NCI-H69 (cell line): ENCODE data around the gene SYT7.
A peak's percentile ranks its signal among the peaks of the same experiment; 100 is the strongest.

ENCODE experiments used
- DNase-seq: peaks from one replicate; lab custom pipeline; 2025; lab: John Stamatoyannopoulos, UW

The SYT7 gene

DNA sequence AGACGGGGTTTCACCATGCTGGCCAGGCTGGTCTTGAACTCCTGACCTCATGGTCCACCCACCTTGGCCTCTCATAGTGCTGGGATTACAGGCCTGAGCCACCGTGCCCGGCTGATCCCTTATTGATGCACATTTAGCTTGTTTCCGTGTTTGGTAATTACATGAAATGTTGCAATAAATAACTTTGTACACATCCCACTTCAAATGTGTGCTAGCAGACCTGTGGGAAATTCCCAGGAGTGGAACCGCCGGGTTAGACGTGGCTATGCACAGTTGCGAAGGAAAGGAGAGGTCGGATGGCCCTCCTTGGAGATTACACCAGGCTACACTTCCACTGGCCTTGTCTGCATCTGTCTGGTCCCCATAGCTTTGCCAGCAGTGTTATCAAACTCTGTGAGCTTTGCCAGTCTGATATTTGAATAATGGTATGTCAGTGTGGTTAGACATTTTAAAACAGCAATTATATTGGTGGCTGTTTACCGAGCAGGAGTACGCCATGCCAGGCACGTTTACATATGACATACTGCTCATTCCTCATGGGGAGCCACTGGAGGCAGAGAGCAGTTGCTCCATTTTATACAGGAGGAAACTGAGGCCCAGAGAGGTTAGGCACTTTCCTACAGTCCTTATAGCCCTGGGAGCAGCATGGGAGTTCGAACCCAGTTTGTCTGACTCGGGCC, 27.2 kb upstream of the SYT7 start:
- DNase-seq, result no peak

DNA sequence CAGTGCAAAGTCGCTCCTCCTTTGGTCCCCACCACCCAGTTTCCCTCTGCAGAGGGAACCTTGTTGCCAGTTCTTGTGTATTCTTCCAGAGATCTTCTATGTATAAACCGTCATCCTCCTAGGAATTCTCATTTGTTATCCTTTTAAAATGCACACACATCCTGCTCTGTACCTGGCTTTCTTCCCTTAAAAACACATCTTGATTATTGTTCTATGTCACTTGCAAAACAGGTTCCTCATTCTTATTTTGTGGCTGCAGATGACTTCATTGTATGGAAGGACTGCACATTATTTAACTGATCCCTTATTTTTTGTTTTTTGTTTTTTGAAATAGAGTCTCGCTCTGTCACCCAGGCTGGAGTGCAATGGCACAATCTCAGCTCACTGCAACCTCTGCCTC, 26.6 kb upstream of the SYT7 start:
- DNase-seq, result no peak

DNA sequence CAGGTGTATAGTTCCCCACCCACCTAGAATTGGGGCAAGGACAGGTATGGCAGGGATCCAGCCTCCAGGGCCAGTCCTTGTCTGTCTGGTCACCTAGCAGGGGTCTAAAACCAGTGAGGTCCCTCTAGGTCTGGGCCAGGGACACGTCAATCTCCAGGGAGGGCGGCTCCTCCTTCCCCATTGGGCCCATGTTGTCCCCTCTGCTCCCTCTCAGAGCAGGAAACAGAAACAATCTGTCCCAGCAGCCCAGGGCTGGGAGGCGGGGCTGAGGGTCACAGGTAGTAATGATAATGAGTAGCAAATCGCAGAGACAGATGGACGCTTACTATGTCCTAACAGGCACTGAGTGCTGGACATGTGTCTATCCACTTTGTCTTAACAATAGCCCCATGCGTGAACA, 22.8 kb upstream of the SYT7 start:
- peak; percentile 83 for DNase-seq

DNA sequence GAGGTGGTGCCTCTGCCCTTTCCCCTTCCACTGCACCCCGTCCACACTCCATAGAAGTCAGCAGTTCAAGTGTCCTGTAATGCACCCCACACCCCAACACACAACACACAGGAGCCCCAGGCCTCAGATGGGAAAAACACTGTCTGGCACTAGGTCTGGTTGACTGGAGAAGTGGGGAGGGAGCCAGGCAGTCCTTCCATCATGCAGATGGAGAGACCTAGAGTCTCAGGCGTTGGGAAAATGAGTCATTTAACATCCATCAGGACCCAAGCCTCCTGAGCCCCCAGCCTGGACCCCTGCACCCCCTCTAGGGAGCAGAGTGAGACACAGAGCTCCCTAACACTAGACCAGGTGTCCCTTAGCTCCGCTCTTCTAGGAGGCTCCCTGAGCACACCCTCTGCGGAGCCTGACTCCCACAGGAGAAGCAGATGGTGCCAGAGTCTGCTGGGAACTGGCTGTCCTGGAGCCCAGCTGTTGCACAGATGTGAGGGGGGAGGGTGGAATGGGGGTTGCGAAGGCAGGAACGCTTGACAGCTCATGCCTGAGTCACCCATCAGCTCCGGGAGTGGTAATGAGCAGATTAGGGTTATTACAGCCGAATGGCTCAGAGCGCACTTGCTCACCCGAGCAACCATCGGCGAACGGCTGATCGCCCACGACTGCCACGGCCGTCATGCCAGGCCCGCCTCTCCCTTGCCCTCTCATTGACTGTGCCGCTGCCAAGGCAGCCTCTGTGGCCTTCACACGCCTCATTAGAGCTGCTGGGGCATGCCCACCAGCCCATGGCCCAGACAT, 22.1 kb upstream of the SYT7 start:
- peak; percentile 97 for DNase-seq

DNA sequence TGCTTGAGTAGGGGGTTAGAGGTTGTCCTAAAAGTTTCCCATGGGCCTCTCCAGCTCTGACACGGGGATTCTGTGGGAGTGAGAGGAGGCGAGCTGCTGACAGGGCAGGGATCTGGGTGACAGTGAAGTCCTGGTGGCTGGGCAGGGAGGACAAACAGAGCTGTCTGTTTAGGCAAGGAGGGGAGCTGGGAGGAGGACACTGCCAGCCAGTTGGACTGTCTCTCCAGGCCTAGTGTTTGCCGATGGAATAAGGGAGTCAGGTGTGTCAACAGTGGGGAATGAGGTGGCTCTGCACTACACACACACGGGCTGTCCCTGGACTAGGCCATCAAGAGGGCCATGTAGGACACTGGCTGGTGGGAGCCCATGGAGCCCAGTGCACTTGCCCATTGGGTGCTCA, 20.6 kb upstream of the SYT7 start:
- peak; percentile 74 for DNase-seq

DNA sequence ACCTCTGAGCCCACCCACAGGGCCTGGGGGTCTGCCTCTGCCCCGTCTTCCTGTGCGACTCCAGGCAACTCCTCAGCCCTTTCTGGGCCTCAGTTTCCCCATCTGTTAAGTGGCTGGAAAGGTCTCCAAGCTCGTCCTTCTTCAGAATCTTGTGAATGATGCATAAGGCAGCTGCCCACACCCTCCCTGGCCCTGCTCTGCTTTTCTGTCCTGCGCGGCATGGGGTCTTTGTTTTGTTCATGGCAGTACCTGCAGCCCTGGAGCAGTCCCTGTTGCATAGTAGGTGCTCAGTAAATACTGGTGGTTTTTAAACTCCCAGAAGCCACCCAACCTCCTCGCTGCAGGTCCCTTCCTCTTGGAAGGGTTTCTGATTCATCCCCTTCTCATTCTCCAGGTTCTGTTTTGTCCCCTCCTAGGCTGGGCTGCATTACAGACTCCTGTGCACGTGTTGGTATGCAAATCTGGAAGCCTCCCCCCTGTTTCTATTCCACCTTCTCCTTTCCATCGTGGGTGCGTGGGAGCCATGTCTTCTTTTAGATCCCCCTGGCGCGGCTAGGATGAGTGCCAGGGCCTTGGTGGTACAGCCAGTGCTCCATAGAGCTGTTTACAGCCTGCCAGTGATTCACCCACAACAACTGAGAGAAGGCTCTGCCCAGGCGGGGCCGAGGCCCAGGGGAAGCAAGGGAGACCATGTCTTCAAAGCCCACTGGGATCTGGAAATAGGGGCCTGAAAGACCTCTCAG, 19.3 kb upstream of the SYT7 start:
- DNase-seq, result no peak

DNA sequence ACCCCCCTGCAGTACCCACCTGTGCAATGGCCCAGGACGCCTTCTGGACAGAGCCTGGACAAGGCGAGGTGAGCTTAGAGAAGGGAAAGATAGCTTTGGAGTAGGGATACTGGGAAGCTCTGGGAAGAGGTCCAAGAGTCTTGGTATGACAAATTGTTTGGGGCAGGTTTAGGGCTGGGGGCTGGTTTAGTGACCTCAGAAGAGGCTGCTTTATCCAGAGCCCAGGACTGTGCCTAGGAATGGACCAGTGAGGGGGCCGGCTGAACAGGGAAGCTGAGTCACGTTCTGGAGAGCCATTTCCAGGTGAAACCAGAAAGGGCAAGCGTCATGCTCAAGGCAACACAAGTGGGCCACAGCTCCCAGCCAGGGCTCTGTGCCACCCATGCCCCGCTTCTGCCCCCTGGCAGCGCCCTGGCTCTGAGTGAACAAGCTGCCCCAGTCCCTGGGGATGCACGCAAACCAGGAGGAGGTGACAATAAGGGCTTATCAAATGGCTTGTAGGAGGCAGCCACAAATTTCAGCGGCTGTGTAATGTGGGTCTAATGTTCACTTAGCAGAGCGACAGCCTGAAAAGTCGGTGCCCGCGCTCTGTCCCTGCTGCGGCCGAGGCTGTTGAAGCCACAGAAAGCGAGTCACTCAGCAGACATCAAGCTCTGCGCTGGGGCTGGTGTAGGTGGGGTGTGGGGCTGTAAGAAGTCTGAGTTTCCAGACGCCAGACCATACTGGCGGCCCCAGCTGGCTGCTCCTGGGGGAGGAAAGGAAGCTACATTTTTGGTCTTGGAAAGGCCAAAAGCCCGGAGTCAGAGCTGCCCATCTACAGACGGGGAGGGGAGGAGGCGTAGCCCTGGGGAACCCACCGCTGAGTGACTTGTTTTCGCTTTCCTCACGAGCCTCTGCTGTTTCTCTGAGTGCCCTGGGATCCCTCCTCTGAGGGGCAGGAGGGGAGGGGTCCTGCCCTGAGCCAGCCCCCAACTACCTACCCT, 18.3 kb upstream of the SYT7 start:
- DNase-seq, result no peak

DNA sequence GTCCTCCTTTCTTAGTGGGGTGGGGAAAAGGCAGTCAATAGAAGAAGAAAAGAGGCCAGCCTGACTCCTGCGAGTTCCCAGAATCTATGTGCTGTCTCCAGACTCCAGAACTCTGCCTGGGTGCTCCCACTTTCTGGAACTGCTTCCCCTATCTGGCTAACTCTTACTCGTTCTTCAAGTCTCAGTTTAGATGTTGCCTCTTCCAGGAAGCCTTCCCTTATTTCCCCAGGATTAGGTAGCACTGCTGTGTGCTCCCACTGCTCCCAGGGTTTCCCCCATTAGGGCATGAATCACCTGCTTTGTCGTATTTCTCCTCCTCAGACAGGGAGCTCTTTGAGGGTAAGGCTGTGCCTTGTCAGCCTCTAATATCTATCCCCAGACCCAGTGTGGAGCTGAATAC, 17.5 kb upstream of the SYT7 start:
- DNase-seq, result no peak

DNA sequence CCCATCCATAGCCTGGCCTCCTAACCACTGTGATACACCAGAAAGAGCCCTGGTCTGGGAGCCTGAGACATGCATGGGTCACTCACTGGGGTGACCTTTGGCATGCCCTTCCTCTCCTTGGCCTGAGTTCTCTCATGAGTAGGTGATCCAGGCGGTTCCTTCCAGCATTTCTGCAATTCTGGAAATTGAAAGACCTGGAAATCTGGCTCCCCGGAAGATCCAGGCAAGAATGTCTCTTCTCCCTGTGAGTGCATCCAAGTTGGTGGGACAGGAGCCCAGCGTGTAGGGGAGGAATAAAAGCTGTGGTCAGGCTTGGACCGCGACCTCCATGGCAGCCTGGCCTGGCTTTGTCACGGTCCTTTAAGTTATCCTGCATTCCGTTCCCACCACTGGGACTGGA, 16.1 kb upstream of the SYT7 start:
- no peak for DNase-seq

DNA sequence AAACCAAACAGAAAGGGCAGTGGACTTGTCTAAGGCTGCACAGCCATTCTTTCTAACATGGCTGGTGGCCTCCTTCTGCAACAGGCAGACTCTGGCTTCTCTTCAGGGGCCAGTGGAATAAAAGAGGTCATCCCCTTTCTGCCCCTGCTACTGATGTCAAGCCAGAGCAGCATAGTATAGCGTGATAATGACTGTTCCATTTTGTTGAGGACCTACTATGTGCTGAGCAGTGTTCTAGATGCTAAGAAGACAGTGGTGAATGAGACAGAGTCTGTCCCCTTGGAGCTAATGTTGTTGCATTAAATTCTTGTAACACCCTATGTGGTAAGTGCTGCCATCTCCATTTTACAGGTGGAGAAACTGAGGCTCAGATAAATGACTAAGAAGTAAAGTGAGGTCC, 15.7 kb upstream of the SYT7 start:
- no peak for DNase-seq

DNA sequence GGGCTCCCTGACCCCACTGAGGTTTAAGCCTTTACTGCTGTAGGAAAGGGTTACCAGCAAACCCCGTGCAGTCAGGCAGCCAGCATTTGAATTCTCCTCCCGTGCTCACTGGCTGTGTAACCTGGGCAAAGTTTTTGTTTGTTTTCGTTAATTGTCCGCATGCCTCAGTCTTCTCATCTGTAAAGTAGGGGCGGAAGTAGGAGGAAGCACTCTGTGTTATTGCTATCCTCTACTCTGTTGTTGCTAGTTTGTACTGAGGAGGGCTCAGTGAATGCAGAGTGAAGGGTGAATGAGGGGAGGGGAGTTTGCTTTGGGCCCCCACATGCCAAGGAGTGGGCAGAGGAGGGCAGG, 14.0 kb upstream of the SYT7 start:
- no peak for DNase-seq

DNA sequence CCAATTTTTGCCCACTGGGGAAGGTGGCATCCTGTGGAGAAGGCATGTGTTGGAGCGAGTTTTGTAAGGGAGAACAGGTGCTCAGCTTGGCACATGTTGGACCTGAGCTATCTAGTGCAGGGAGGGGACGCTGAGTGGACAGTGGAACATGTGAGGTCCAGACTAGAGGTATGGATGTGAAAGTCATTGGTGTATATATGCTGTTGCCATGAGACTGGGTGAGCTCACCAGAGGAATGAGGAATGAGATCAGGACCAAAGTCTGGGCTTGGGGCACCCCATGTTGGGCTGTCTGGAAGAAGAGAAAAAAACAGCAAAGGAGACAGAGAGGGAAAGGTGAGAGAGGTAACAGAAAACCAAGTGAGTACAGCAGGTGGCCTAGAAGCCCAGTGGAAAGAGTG, 12.3 kb upstream of the SYT7 start:
- DNase-seq, result no peak

DNA sequence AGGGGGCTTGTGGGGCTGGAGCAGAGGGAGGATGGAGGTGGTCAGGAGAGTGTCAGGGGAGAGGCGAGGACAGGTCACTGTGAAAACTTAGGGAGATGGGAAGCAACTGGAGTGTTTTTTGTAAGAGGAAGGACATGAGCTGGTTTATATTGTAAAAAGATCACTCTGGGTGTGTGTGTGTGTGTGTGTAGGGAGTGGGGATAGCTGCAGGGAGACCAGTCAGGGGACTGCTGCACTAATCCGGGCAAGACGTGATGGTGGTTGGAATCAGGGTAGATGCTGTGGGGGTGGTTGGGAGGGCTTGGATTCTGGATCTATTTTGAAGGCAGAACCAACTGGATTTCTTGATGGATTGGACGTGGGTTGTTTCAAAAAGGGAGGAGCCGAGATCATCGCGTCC, 11.3 kb upstream of the SYT7 start:
- DNase-seq, result no peak

DNA sequence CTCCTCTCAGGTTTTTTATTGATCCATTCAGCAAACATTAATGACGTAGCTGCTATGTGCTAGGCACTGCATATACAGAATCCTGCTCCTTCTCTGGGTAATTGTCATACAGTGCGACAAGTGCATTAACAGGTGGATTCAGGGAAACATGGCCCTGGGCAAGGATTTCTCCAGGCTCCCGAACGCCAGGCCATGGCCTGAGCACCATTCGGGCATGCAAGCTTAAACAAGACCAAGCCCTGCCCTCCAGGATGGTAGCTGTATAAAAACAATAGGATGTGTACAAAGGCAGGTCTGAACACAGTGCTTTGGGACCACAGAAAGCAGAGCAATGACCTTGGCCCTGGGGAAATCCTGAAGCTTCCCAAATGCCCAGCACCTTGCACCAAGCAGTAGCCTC, 9.1 kb upstream of the SYT7 start:
- peak; percentile 88 for DNase-seq

DNA sequence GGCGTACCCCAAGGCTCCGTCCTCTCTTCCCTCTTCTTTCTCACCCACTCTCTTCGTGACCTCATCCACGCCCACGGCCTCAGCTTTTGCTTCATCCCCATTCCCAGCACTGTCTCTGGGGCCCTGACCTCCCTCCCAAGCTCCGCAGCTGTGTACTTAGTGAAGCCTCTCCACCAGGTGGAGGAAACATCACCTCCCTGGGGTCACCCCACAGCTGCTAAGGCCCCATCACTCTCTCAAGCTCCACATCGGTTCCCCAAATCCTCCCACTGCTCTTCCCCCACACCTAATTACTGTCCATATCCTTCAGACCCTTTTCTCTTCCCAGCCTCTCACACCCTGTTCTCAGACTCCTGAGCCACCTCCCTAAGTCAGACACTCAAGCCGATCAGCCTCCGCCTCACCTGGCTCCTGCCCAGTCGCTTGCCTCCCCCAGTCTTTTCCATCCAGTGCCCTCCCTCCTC, 7.9 kb upstream of the SYT7 start:
- peak; percentile 63 for DNase-seq

DNA sequence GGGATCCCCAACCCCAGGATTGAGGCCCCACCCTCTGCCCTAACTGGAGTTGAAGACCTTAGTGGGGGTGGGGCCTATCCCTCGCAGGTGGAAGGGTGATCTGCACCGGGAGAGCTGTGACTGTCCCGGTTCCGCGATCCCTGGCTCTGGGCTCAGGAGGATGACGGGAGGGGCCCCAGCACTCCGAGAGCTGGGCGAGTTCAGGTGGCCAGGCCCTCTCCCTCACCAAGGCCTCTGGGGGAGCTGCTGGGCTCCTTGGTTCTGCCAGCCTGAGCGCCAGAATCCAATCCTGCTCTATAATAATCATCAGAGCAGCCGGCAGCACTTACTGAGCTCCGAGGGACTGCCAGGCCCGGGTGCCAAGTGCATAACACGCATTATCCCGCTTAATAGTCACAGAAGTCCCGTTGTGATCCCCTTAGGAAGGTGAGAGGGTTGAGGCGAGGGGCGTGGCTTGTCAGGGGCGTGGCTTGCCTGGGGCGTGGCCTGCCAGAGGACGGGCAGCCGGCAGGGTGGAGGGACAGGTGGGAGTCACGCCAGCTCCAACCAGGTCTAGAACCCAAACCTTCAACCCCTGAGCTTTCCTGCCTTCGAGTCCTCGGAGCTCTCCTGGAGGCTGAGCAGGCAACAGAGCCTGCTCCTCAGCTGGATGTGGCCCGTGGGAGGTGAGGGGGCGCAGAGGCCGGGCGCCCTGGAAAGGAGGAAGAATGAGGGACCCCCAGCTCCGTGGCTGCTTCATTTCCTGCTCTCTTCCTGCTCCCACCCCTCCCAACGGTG, 7.3 kb upstream of the SYT7 start:
- DNase-seq, result peak; percentile 84

DNA sequence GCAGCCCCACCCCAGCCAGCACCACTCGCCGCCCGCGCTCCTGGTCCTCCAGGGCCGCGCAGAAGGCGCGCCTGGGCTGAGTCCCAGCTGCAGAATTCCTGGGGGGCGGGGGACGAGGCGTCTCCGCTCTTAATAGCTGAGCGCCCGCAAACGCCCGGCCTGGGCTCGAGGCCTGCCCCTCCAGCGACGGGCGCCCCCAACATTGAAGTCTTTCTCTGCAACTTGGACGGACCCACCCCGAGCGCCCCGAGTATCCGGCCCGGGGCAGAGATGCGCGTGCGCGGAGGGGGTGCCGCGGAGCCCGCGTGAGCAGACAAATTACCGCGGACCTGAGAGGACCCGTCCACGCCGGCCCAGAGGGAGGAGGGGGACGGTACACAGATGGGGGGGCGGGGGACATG, 6.7 kb upstream of the SYT7 start:
- DNase-seq, result peak; percentile 74

DNA sequence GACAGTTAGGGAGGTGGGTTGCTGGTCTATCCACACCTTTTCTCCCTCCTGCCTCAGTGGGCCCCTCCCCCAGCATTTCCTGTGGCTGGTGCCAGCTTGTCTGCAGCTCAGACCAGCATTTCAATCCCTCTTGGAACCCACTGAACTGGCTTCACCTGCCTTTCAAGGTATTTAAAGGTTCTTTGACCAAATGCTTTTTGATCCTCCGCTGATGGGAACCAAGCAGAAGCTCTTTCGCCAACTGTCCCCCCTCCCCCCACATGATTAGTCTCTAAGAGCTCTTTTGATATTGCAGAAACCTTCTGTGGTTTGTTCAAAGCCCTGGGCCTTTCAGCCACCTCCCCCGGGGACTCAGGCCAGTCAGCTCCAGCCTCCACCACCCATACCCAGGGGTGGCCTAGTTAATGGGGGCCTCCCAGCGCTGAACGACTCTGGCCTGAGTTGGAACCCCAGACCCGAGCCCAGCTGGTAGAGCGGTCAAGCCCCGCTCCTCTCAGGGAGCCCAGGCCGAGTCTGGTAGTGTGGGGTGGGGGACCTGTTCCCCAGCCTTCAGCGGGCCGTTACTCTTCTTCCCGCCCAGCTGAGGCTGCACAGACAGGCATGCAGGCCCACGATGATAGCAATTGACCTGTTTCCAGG, 6.0 kb upstream of the SYT7 start:
- peak; percentile 40 for DNase-seq

DNA sequence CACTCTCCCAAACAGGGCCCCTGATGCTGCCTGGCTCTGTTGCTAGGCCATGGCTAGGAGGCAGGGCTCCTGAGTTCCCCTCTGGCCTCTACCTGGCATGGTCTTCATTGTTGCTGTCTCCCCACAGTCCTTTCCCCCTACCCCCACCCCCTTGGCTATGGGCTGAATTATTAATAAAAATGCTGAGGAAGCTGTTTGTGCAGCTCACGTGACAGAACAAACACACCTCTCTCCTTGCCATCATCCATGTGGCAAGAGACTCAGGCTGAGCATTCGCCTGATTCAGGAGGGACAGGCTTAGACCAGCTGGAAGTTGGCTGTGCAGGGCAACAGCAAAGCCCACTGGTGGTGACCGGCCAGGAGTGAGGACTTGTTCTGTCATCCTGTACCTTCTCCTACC, 4.2 kb upstream of the SYT7 start:
- DNase-seq, result no peak

DNA sequence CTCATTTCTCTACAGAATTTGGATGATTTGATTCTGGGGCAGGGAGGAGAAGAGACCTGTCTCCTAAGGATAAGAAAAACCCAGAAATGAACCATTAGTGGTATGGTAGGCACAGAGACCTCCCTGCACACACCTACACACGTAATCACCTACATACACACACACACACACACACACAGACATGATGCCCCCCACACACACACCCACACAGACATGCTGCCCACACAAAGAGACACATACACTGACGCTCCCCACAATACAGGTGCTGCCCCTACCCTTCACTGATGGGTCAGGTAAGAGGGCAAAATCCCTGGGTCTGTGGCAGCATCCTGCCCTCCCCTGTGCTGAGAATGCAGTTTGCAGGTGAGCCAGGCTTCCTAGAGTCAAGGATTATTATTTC, 1.1 kb upstream of the SYT7 start:
- no peak for DNase-seq
